Erythroblast (primary cell): ENCODE measurements around the gene HYAL2.
A peak's percentile ranks its signal among the peaks of the same experiment; 100 is the strongest.

ENCODE experiments used
- DNase-seq, 2 experiments: peaks; one replicate each; lab custom pipeline; 2025; lab: John Stamatoyannopoulos, UW
- GATA1 ChIP-seq: IDR thresholded peaks from 2 replicates; pipeline ENCODE4 v1.6.1; 2011; ENCODE audit warnings: low read depth, mild to moderate bottlenecking, control low read depth, low read length, moderate library complexity
- POLR2A ChIP-seq: IDR thresholded peaks from 2 replicates; pipeline ENCODE4 v1.6.1; 2011; ENCODE audit warnings: mild to moderate bottlenecking, low read length

Gene HYAL2

DNA sequence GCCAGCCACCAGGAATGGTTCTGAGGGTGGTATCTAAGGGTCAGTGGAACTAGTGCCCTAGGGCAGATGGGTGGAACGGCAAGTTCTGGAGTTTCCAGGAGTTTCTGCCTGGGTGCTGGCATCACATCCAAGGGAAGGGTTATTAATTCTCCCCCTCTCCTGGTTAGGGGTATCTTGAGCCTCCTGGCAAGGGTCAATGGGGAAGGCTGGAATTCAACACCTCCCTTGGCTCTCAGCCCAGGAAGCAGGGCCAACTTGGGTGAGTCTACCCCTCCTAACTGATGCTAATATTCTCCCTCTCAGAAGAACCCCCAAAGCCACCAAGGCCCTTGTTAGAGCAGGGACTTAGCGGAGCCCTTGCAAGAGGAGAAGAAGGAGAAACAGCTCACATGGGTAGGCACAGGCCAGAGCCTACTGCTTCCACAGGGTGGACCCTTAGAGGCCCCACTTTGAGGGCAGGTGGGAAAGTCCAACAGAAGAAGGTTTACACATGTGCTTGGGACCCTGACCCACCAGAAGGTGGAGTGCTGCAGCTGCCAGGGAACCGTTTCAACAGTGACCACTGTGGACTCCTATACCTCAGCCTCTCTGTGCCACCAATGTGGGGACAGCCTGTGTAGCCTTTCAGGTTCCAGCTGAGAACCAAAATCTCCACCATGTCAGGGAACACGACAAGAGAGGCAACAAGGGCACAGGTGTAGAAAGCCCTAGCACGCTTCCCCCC is 33.4 kb upstream of the HYAL2 start:
- TF ChIP-seq POLR2A: no peak
- no peak for TF ChIP-seq GATA1
- no peak for DNase-seq

- no peak for TF ChIP-seq POLR2A
- no peak for TF ChIP-seq GATA1
- no peak for DNase-seq
Observed at GRCh38 chr3:50354850-50355249, 32.3 kb upstream of the HYAL2 start.

- TF ChIP-seq GATA1: peak; percentile 23
- no peak for TF ChIP-seq POLR2A
- peak; percentile 71 to 86 for DNase-seq
Observed at GRCh38 chr3:50354186-50354764, 31.7 kb upstream of the HYAL2 start.

DNA sequence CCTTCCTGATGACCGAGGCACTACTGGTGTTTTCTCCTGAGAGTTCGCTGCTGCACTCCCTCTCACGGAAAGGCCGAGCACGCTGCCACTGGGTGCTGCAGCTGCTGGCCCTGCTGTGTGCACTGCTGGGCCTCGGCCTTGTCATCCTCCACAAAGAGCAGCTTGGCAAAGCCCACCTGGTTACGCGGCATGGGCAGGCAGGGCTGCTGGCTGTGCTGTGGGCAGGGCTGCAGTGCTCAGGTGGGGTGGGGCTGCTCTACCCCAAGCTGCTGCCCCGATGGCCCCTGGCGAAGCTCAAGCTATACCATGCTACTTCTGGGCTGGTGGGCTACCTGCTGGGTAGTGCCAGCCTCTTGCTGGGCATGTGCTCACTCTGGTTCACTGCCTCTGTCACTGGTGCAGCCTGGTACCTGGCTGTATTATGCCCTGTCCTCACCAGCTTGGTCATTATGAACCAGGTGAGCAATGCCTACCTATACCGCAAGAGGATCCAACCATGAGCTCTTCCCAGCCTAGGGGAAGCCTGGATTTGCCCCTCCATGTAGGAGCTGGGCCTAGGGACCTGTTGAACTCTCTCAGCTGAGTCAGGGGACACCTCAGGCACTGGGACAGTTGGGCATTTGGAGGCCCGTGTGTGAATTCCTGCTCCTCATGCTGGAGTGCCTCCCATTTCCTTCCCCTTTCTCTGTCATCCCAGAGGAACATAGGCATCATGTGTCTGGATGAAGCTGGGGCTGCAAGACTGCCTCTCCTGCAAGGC is 30.9 kb upstream of the HYAL2 start:
- no peak for DNase-seq
- TF ChIP-seq POLR2A: no peak
- TF ChIP-seq GATA1: no peak

- TF ChIP-seq POLR2A: no peak
- no peak for TF ChIP-seq GATA1
- no peak for DNase-seq
Observed at GRCh38 chr3:50352781-50353180, 30.2 kb upstream of the HYAL2 start.

DNA sequence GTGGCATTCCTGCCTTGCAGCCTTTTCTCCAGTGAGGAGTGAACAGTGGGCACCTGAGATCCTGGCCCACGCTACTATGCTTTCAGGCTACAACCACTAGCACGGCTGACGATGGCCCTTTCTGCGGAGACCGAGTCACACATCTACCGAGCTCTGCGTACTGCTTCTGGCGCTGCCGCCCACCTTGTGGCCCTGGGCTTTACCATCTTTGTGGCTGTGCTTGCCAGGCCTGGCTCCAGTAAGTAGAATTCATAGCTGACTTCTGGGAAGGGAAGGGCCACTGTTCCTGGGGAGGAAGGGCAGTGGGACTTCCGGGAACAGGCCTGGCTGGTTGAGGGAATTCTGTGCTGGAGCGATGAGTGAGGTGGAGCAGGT is 28.8 kb upstream of the HYAL2 start:
- no peak for TF ChIP-seq GATA1
- no peak for TF ChIP-seq POLR2A
- no peak for DNase-seq

GRCh38 chr3:50350527-50351322 is 28.2 kb upstream of the HYAL2 start, which contains the start of the genes CYB561D2 and NPRL2:
CYB561D2 (plus strand) TSS chr3:50350862; CDS start chr3:50351434, 572 bp downstream.
NPRL2 (minus strand) TSS chr3:50350775; CDS start chr3:50350652, 123 bp downstream.
- DNase-seq: peak; percentile 96
- TF ChIP-seq GATA1 (no peak), POLR2A (peak; percentile 92)

- TF ChIP-seq POLR2A: no peak
- TF ChIP-seq GATA1: no peak
- no peak for DNase-seq
Observed at GRCh38 chr3:50350213-50350526, 27.6 kb upstream of the HYAL2 start.

- TF ChIP-seq GATA1 (no peak), POLR2A (no peak)
- DNase-seq: peak; percentile 82 to 90
Observed at GRCh38 chr3:50347187-50347813, 24.8 kb upstream of the HYAL2 start.

- peak; percentile 79 to 87 for DNase-seq
- no peak for TF ChIP-seq POLR2A
- no peak for TF ChIP-seq GATA1
Observed at GRCh38 chr3:50345586-50346234, 23.2 kb upstream of the HYAL2 start, which contains the start of gene ZMYND10. ZMYND10 (minus strand) TSS chr3:50345732; CDS start chr3:50345579, 153 bp downstream.

GRCh38 chr3:50345008-50345407 is 22.5 kb upstream of the HYAL2 start:
- TF ChIP-seq GATA1 (no peak), POLR2A (no peak)
- no peak for DNase-seq

- TF ChIP-seq GATA1: no peak
- TF ChIP-seq POLR2A: no peak
- no peak for DNase-seq
Observed at GRCh38 chr3:50342813-50343633, 20.5 kb upstream of the HYAL2 start.
